ENCODE data around the gene OR10R2. TPM values are rescaled to one million over a fixed set of nuclear protein-coding genes. Genes with fewer than 3 reads are reported as not detected.

The OR10R2 gene
- total RNA-seq, 1 experiment from 2014 or later, result not detected

GRCh38 chr1:158425027-158425426 lies 47.0 kb upstream of the OR10R2 start:
- POLR2A ChIA-PET, result no interaction called here
- BruUV-seq (replicated peaks), result no TSS peak
- no peaks in the 10 kb centered on the region for H3K9me3 ChIP-seq (ENCODE audit: control insufficient read depth in 1 of 2, insufficient read depth in 1 of 2, low read depth in 1 of 2, low read length in 2 of 2)
- H3K27ac ChIP-seq (ENCODE audit: low read depth, low read length), result no peak overlapping the region
- no peak for ATAC-seq
- no peak for DNase-seq (ENCODE audit: low read depth, low spot score)
- no peak overlapping the region for H2AFZ ChIP-seq (ENCODE audit: low read depth, low read length, poor library complexity, severe bottlenecking)
- CTCF ChIA-PET, result no interaction called here
- intact Hi-C loops (cut with micrococcal nuclease), result no loop called here
- TF ChIP-seq EZH2 (IDR thresholded peaks at IDR 0.05) (no peak), EZH2phosphoT487 (IDR thresholded peaks at IDR 0.05; ENCODE audit: borderline replicate concordance) (no peak), CBX3 (IDR thresholded peaks at IDR 0.05; ENCODE audit: low read depth) (no peak), ZNF274 (IDR thresholded peaks at IDR 0.05; ENCODE audit: low read depth, low read length) (no peak), SIN3A (IDR thresholded peaks at IDR 0.05; ENCODE audit: low read depth) (no peak)
- no peaks in the 10 kb centered on the region for H3K9me2 ChIP-seq (ENCODE audit: insufficient read depth)
- no peak overlapping the region for H3K9ac ChIP-seq (ENCODE audit: low read length)
- H3K4me3 ChIP-seq (replicated peaks in 1 of 2; ENCODE audit: low read depth in 1 of 2, low read length in 2 of 2), result no peak overlapping the region
- no peaks in the 10 kb centered on the region; the same call in 1 of the 2 replicates for H4K20me1 ChIP-seq (ENCODE audit: insufficient read depth)
- no peak overlapping the region for H3K4me2 ChIP-seq (ENCODE audit: low read length)
- H3K79me2 ChIP-seq (ENCODE audit: insufficient read depth, low read length), result no peaks in the 10 kb centered on the region
- no peaks in the 10 kb centered on the region for H3K36me3 ChIP-seq (ENCODE audit: control insufficient read depth in 1 of 2, insufficient read depth in 2 of 2, low read length in 2 of 2)
- H3K4me1 ChIP-seq (ENCODE audit: control insufficient read depth in 1 of 2, insufficient read depth in 2 of 2, low read length in 2 of 2), result no peaks in the 10 kb centered on the region
- RAD21 ChIA-PET (ENCODE audit: low non-redundant PET in 1 of 2, low total read pairs in 2 of 2, uncharacterized antibody in 2 of 2, unreplicated experiment in 2 of 2), result no interaction called here
- no peaks in the 10 kb centered on the region for H3K27me3 ChIP-seq (ENCODE audit: insufficient read depth, low read length)

- RAD21 ChIA-PET (ENCODE audit: low non-redundant PET in 1 of 2, low total read pairs in 2 of 2, uncharacterized antibody in 2 of 2, unreplicated experiment in 2 of 2), result no interaction called here
- Histone ChIP-seq H3K79me2 (ENCODE audit: insufficient read depth, low read length) (no peaks in the 10 kb centered on the region), H3K9ac (ENCODE audit: low read length) (no peak within 1 kb of the TSS), H3K4me3 (replicated peaks in 1 of 2; ENCODE audit: low read depth in 1 of 2, low read length in 2 of 2) (no peak within 1 kb of the TSS), H3K36me3 (ENCODE audit: control insufficient read depth in 1 of 2, insufficient read depth in 2 of 2, low read length in 2 of 2) (no peaks in the 10 kb centered on the region), H4K20me1 (ENCODE audit: insufficient read depth) (no peaks in the 10 kb centered on the region; the same call in 1 of the 2 replicates), H3K4me2 (ENCODE audit: low read length) (no peak within 1 kb of the TSS), H3K4me1 (ENCODE audit: control insufficient read depth in 1 of 2, insufficient read depth in 2 of 2, low read length in 2 of 2) (no peaks in the 10 kb centered on the region), H3K9me3 (ENCODE audit: control insufficient read depth in 1 of 2, insufficient read depth in 1 of 2, low read depth in 1 of 2, low read length in 2 of 2) (no peaks in the 10 kb centered on the region), H2AFZ (ENCODE audit: low read depth, low read length, poor library complexity, severe bottlenecking) (no peak within 1 kb of the TSS), H3K27ac (ENCODE audit: low read depth, low read length) (no peak within 1 kb of the TSS), H3K27me3 (ENCODE audit: insufficient read depth, low read length) (no peaks in the 10 kb centered on the region), H3K9me2 (ENCODE audit: insufficient read depth) (no peaks in the 10 kb centered on the region)
- POLR2A ChIA-PET, result no interaction called here
- no TSS peak for BruUV-seq (replicated peaks)
- TF ChIP-seq ZNF274 (IDR thresholded peaks at IDR 0.05; ENCODE audit: low read depth, low read length) (no peak), ZFX (IDR thresholded peaks at IDR 0.05) (no peak), SRF (IDR thresholded peaks at IDR 0.05; ENCODE audit: low read depth) (no peak), ATF3 (IDR thresholded peaks at IDR 0.05) (no peak), FOSL1 (IDR thresholded peaks at IDR 0.05; ENCODE audit: low read depth) (no peak), REST (IDR thresholded peaks at IDR 0.05; ENCODE audit: low read depth) (no peak), POLR2A (IDR thresholded peaks at IDR 0.05; ENCODE audit: borderline replicate concordance, extremely low read depth, insufficient read depth, insufficient read length) (no peak), JUND (IDR thresholded peaks at IDR 0.05) (no peak), CEBPB (IDR thresholded peaks at IDR 0.05; ENCODE audit: low read depth) (no peak), MAX (IDR thresholded peaks at IDR 0.05) (no peak), SP1 (IDR thresholded peaks at IDR 0.05; ENCODE audit: low read depth) (no peak), RAD21 (IDR thresholded peaks at IDR 0.05; ENCODE audit: low read depth) (no peak), YY1 (IDR thresholded peaks at IDR 0.05; ENCODE audit: extremely low read depth, insufficient replicate concordance, low read depth, low read length) (no peak), ELF1 (IDR thresholded peaks at IDR 0.05; ENCODE audit: borderline replicate concordance, low read depth) (no peak)
- ATAC-seq (no peak), DNase-seq (ENCODE audit: low read depth, low spot score) (no peak)
- CTCF ChIA-PET, result no interaction called here
- intact Hi-C loops (cut with micrococcal nuclease), result no loop called here
Measured at GRCh38 chr1:158426137-158426536, 45.9 kb upstream of the OR10R2 start, which contains the start of gene OR10K2. OR10K2 (minus strand) TSS chr1:158426237; CDS start chr1:158420866, 5,371 bp downstream.

Measured in HCT116 (cell line).